GM21737 (cell line): ENCODE data around the gene GALK1.
A peak's percentile ranks its signal among the peaks of the same experiment; 100 is the strongest.
"Not testable (repeated sequence)": the region's sequence is repeated elsewhere in the genome, so short reads cannot be mapped to it uniquely, and the experiment has no call there.

ENCODE experiments used
- ATAC-seq: cut with Tn5 transposase; IDR thresholded peaks from one replicate; pipeline ENCODE4 v1.9.1; 2021; ENCODE audit warnings: mild to moderate bottlenecking, moderate library complexity; ENCODE audit not compliant: unreplicated experiment

The GALK1 gene

GRCh38 chr17:75767881-75768280, 2.9 kb upstream of the GALK1 start:
- no peak for ATAC-seq

- no peak for ATAC-seq
These were observed 989 bp upstream of the GALK1 start for GRCh38 chr17:75765981-75766380.

- ATAC-seq = no peak
These were observed 628 bp downstream of the GALK1 start for GRCh38 chr17:75764417-75764710.

GRCh38 chr17:75763613-75764416, 1.2 kb downstream of the GALK1 start:
- ATAC-seq = no peak

- no peak for ATAC-seq
These were observed 1.8 kb downstream of the GALK1 start for GRCh38 chr17:75763269-75763607.

- no peak for ATAC-seq
These were observed 2.3 kb downstream of the GALK1 start for GRCh38 chr17:75762513-75763268.

- ATAC-seq = not testable (repeated sequence)
These were observed 4.9 kb downstream of the GALK1 start for GRCh38 chr17:75759978-75760640.

- ATAC-seq = no peak
These were observed 5.5 kb downstream of the GALK1 start for GRCh38 chr17:75759457-75759856.

- no peak for ATAC-seq
These were observed 6.7 kb downstream of the GALK1 start for GRCh38 chr17:75758131-75758905.

- no peak for ATAC-seq
These were observed 7.8 kb downstream of the GALK1 start for GRCh38 chr17:75757086-75757681.

- no peak for ATAC-seq
These were observed 8.4 kb downstream of the GALK1 start for GRCh38 chr17:75756451-75757085.

GRCh38 chr17:75755990-75756389, 9.0 kb downstream of the GALK1 start:
- ATAC-seq = no peak

- no peak for ATAC-seq
These were observed 9.6 kb downstream of the GALK1 start for GRCh38 chr17:75755205-75755901.

GRCh38 chr17:75754378-75755204, 10.4 kb downstream of the GALK1 start:
- ATAC-seq = no peak

- ATAC-seq = peak; percentile 41
These were observed 11.2 kb downstream of the GALK1 start for GRCh38 chr17:75753514-75754377.

- no peak for ATAC-seq
These were observed 12.0 kb downstream of the GALK1 start for GRCh38 chr17:75752802-75753513.

- ATAC-seq = no peak
These were observed 12.6 kb downstream of the GALK1 start for GRCh38 chr17:75752405-75752709.
